GM12878 (cell line): ENCODE results near the gene GLT1D1. TPM values are rescaled to one million over a fixed set of nuclear protein-coding genes. Genes with fewer than 3 reads are reported as not detected.

Experiments
- ATAC-seq: fragments of 200-7000 bp; cut with Tn5 transposase; 3 replicates; pipeline ENCODE4 v1.9.1; 2020; ENCODE audit warnings: mild to moderate bottlenecking, moderate library complexity
- BruUV-seq: library from RNA; stranded (reverse); fragments of 400-500 nt; replicated peaks from 2 replicates; lab custom pipeline; 2021; lab: Mats Ljungman, UMichigan
- CTCF ChIA-PET: fragments of 300-600 bp; sonication (Branson Sonifier 250); formaldehyde crosslinking; extraction: SDS; loops from one replicate; lab custom pipeline; 2021; ENCODE audit warnings: inconsistent platforms; lab: Yijun Ruan, JAX
- POLR2A ChIA-PET: fragments of 350-600 bp; formaldehyde crosslinking; extraction: SDS; loops from one replicate; lab custom pipeline; 2021; ENCODE audit warnings: inconsistent platforms; lab: Charles Lee
- RAD21 ChIA-PET: fragments of 300-600 bp; sonication (Branson Sonifier 250); formaldehyde crosslinking; loops from one replicate; lab custom pipeline; 2023; ENCODE audit warnings: antibody characterized with exemption; ENCODE audit not compliant: unreplicated experiment; lab: Charles Lee
- SMC1A ChIA-PET: fragments of 300-600 bp; sonication (Branson Sonifier 250); formaldehyde crosslinking; loops from one replicate; lab custom pipeline; 2023; ENCODE audit not compliant: unreplicated experiment, uncharacterized antibody; lab: Charles Lee
- DNase-seq: peaks from one replicate; pipeline ENCODE4 v3.0.0-alpha.2; 2011; ENCODE audit warnings: low read depth, low spot score
- FAIRE-seq: peaks from 3 replicates; lab custom pipeline; 2011; peaks lifted over from hg19 to GRCh38; lab: Jason Lieb, UNC
- H2AFZ ChIP-seq: 2 replicates; pipeline ENCODE4 v1.6.0; 2011; ENCODE audit warnings: low read depth, low read length, control low read depth; ENCODE audit not compliant: control insufficient read depth
- H3K27ac ChIP-seq: 2 replicates; pipeline ENCODE4 v1.5.1; 2011; ENCODE audit warnings: control low read depth; ENCODE audit not compliant: control insufficient read depth, insufficient read depth
- H3K27me3 ChIP-seq, 2 experiments: replicated peaks in 1 of 2; 2 replicates each; pipeline versions ENCODE4 v1.6.0 to v1.6.1; 2011; ENCODE audit warnings: low read length in 1 of 2; ENCODE audit not compliant: control insufficient read depth in 2 of 2, insufficient read depth in 2 of 2
- H3K36me3 ChIP-seq, 2 experiments: 2 replicates each; pipeline ENCODE4 v1.5.1; 2011; ENCODE audit warnings: low read length in 1 of 2; ENCODE audit not compliant: control insufficient read depth in 2 of 2, insufficient read depth in 2 of 2
- H3K4me1 ChIP-seq: 2 replicates; pipeline ENCODE4 v1.6.1; 2011; ENCODE audit warnings: mild to moderate bottlenecking, low read length, moderate library complexity, mixed read lengths; ENCODE audit not compliant: control insufficient read depth, insufficient read depth
- H3K4me2 ChIP-seq: 2 replicates; pipeline ENCODE4 v1.6.0; 2011; ENCODE audit warnings: control low read depth; ENCODE audit not compliant: control insufficient read depth, insufficient read depth
- H3K4me3 ChIP-seq: fragments of 200-600 bp; sonication (generic); 2 replicates; pipeline ENCODE4 v1.5.1; 2016
- H3K79me2 ChIP-seq: 2 replicates; pipeline ENCODE4 v1.6.0; 2011; ENCODE audit warnings: low read length; ENCODE audit not compliant: control insufficient read depth, insufficient read depth
- H3K9ac ChIP-seq: 2 replicates; pipeline ENCODE4 v1.8.0; 2011; ENCODE audit warnings: low read length, control low read depth, mixed read lengths; ENCODE audit not compliant: control insufficient read depth, insufficient read depth
- H3K9me3 ChIP-seq: replicated peaks from 3 replicates; pipeline ENCODE4 v1.5.1; 2011; ENCODE audit warnings: mild to moderate bottlenecking, low read length; ENCODE audit not compliant: control insufficient read depth, insufficient read depth
- H4K20me1 ChIP-seq: 2 replicates; pipeline ENCODE4 v1.6.0; 2011; ENCODE audit not compliant: control insufficient read depth, insufficient read depth
- JUNB ChIP-seq: IDR thresholded peaks from 2 replicates; pipeline ENCODE4 v1.6.1; 2016; ENCODE audit warnings: antibody characterized with exemption, mild to moderate bottlenecking
- PML ChIP-seq: IDR thresholded peaks from 2 replicates; pipeline ENCODE4 v1.6.1; 2012; ENCODE audit warnings: low read length, inconsistent platforms
- RCOR1 ChIP-seq: conservative IDR thresholded peaks from 2 replicates; pipeline ENCODE4 v1.6.1; 2012; ENCODE audit warnings: low read depth, low read length, improper control_type of control experiment
- SPI1 ChIP-seq: IDR thresholded peaks from 2 replicates; pipeline ENCODE4 v1.6.1; 2011; ENCODE audit warnings: low read depth, mild to moderate bottlenecking, low read length, moderate library complexity, borderline replicate concordance; ENCODE audit not compliant: insufficient read depth
- WGBS: methylation state at CpG from one replicate; pipeline ENCODE4 v1.1.6; 2016; ENCODE audit warnings: low lambda C conversion rate; ENCODE audit not compliant: insufficient replicate concordance, insufficient coverage; ENCODE audit errors: missing lambda C conversion rate; 5-methylcytosine and 5-hydroxymethylcytosine counted together
- in situ Hi-C: fragments of 300-500 bp; cut with MboI; formaldehyde crosslinking; loops from 9 replicates; pipeline ENCODE4 v1.14.3; 2018; ENCODE audit warnings: mixed read lengths
- intact Hi-C: fragments of 100-400 bp; cut with micrococcal nuclease; formaldehyde crosslinking; loops from one replicate; pipeline ENCODE4 v1.14.2; 2022; ENCODE audit not compliant: unreplicated experiment
- polyA plus RNA-seq, 11 experiments: library from polyadenylated mRNA; depleted of rRNA in 4 of 11; unstranded in 6 of 11; stranded (reverse) in 5 of 11; fragments of >200 nt; fragmentation: Nextera tagmentation in 4 of 11; fragmentation: Illumina TruSeq in 1 of 11; extraction: Ambion mirVana in 4 of 11; extraction: Trizol in 1 of 11; gene quantifications; 1 replicate in 1 of 11; 2 replicates in 10 of 11; pipeline versions ENCODE4 v1.2.1 to v1.2.3, GENCODE V29; 2011 to 2016; ENCODE audit warnings: inconsistent platforms in 2 of 11, missing spikeins in 2 of 11, low read depth in 1 of 11
- total RNA-seq, 4 experiments: library from RNA; depleted of rRNA in 3 of 4; stranded (reverse); fragments of >200 nt in 3 of 4; fragmentation: Illumina TruSeq in 1 of 4; extraction: Trizol in 1 of 4; gene quantifications; 2 replicates each; pipeline versions ENCODE4 v1.2.1 to v1.2.3, GENCODE V29; 2013 to 2021
- TF ChIP-seq, protein P1 (sequence below): fragments of 450-650 bp; formaldehyde crosslinking; IDR thresholded peaks from 2 replicates; pipeline ENCODE4 v1.5.0; 2022; ENCODE audit warnings: mild to moderate bottlenecking, missing genetic modification characterization

GLT1D1 gene
- total and polyA plus RNA-seq, 10 of the 15 experiments (the other 5 are each of a cell fraction or from before 2014, with no cell fraction given) = 0.42 to 62.8 (median 3.0) TPM

DNA sequence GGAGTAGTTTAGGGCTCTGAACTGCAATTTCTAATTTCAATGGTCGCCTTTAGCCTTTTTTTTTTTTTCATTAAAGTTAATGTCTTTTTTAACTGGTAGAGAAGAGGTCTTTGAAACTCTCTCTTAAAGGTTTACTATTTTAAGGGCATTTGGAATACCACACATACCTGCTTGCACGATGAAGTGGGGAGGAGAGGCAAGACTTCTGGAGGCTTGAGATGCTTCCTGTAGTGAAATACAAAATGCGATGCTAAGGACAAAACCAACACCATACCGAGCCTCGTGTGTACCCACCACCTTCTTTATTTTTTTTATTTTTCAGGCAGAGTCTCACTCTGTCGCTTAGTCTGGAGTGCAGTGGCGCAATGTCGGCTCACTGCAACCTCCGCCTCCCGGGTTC lies 57.4 kb downstream of the GLT1D1 start (continued):
- TF ChIP-seq PML = no peak

- DNase-seq = no peak
- ChIA-PET POLR2A (interaction anchor here (0.6 kb wide), 1 partner anchor 129 kb away, joined by 4 read pairs; no protein-coding TSS in a partner anchor), RAD21 (no interaction called here), SMC1A (interaction anchor here (0.7 to 1.4 kb wide), 3 partner anchors 90 to 183 kb away, joined by 3 to 5 read pairs (median 3); no protein-coding TSS in a partner anchor), CTCF (no interaction called here)
- Histone ChIP-seq H3K79me2 (no peaks in the 10 kb centered on the region), H3K27ac (no peak overlapping the region), H3K9ac (no peak overlapping the region), H4K20me1 (no peaks in the 10 kb centered on the region), H3K4me1 (peaks cover 9% of the 10 kb centered on the region; the same call in 1 of the 2 replicates), H3K27me3 (no peaks in the 10 kb centered on the region), H2AFZ (no peak overlapping the region), H3K4me3 (no peak overlapping the region), H3K36me3 (peaks cover 0 to under 1% of the 10 kb centered on the region in 2 experiments; a peak in 1 of 4 replicates), H3K4me2 (no peak overlapping the region), H3K9me3 (no peaks in the 10 kb centered on the region)
- no peak for ATAC-seq
- no TSS peak for BruUV-seq
- WGBS = 93% methylated on average over 5 of the region's 5 CpGs
- TF ChIP-seq, protein P1, sequence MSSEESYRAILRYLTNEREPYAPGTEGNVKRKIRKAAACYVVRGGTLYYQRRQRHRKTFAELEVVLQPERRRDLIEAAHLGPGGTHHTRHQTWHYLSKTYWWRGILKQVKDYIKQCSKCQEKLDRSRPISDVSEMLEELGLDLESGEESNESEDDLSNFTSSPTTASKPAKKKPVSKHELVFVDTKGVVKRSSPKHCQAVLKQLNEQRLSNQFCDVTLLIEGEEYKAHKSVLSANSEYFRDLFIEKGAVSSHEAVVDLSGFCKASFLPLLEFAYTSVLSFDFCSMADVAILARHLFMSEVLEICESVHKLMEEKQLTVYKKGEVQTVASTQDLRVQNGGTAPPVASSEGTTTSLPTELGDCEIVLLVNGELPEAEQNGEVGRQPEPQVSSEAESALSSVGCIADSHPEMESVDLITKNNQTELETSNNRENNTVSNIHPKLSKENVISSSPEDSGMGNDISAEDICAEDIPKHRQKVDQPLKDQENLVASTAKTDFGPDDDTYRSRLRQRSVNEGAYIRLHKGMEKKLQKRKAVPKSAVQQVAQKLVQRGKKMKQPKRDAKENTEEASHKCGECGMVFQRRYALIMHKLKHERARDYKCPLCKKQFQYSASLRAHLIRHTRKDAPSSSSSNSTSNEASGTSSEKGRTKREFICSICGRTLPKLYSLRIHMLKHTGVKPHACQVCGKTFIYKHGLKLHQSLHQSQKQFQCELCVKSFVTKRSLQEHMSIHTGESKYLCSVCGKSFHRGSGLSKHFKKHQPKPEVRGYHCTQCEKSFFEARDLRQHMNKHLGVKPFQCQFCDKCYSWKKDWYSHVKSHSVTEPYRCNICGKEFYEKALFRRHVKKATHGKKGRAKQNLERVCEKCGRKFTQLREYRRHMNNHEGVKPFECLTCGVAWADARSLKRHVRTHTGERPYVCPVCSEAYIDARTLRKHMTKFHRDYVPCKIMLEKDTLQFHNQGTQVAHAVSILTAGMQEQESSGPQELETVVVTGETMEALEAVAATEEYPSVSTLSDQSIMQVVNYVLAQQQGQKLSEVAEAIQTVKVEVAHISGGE (CRISPR knock-in tag) = no peak
- TF ChIP-seq SPI1 = no peak
- no peak for TF ChIP-seq RCOR1
- no peak for TF ChIP-seq JUNB
- FAIRE-seq = no peak
- in situ Hi-C loops (no loop called here), intact Hi-C loops (no loop called here)
Measured at GRCh38 chr12:128911861-128912260, 58.6 kb downstream of the GLT1D1 start.
